Body of pancreas (tissue), 4 donors: ENCODE data around the gene SPON2.

Experiments
- POLR2A ChIP-seq, 3 donors: fragments of 450-650 bp; IDR thresholded peaks; one replicate each; pipeline ENCODE4 v1.6.1; 2016; ENCODE audit warnings: antibody characterized with exemption in 3 of 3, mild to moderate bottlenecking in 2 of 3
- TF ChIP-seq, protein P1 (sequence below), 7 experiments: fragments of 450-650 bp in 4 of 7; fragments of 200-600 bp in 3 of 7; sonication (generic) in 3 of 7; IDR thresholded peaks; one replicate each; pipeline ENCODE4 v1.5.1; 2016 to 2019; ENCODE audit warnings: antibody characterized with exemption in 7 of 7

DNA sequence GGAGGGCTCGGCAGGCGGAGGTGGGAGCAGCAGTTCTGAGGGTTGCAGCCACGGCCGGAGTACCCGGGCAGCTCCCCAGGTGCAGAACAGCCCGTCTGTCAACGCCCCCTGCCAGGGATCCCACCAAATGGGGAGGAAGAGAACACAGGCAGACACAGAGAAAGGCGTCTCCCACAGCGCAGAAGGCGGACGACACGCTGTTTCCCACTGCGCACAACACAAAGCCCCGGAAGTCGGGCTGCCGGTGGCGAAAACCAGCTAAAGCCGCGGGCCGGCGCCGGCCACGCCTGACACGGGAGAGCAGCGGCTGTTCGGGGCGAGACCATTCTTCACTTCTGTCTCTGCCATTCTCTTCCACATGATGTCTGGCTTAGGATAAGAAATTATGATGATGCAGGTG lies 45.0 kb upstream of the SPON2 start:
- TF ChIP-seq, protein P1, sequence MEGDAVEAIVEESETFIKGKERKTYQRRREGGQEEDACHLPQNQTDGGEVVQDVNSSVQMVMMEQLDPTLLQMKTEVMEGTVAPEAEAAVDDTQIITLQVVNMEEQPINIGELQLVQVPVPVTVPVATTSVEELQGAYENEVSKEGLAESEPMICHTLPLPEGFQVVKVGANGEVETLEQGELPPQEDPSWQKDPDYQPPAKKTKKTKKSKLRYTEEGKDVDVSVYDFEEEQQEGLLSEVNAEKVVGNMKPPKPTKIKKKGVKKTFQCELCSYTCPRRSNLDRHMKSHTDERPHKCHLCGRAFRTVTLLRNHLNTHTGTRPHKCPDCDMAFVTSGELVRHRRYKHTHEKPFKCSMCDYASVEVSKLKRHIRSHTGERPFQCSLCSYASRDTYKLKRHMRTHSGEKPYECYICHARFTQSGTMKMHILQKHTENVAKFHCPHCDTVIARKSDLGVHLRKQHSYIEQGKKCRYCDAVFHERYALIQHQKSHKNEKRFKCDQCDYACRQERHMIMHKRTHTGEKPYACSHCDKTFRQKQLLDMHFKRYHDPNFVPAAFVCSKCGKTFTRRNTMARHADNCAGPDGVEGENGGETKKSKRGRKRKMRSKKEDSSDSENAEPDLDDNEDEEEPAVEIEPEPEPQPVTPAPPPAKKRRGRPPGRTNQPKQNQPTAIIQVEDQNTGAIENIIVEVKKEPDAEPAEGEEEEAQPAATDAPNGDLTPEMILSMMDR (IDR thresholded peaks at IDR 0.05), result no peak
- no peak for TF ChIP-seq POLR2A (IDR thresholded peaks at IDR 0.05)
